Measurements from ENCODE around the gene NSG1.
A peak's percentile ranks its signal among the peaks of the same experiment; 100 is the strongest.

The NSG1 gene

DNA sequence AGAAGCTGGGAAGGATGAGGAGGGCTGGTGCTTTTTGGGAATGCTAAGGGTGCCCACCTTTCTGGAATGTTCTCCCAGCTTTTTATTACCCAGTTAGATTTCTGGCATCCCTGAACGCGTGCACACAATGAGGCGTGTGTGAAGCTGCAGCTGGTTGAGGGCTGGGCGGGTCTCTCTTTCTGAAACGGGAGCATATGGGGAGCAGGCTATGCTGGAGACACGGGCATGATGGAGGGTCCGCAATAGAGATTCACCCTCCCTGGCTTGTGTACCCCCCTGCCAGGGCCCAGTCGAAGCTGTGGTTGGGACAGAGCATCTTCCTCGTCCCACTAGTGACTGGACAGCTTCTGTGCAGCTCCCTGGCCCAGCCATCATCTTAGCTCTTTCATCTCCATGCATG, 8.5 kb downstream of the NSG1 start:
- intact Hi-C loops (cut with DNase I) = no loop called here
- DNase-seq = peak in 3 of 10 donors; percentile 1 to 55 (median 24)

DNA sequence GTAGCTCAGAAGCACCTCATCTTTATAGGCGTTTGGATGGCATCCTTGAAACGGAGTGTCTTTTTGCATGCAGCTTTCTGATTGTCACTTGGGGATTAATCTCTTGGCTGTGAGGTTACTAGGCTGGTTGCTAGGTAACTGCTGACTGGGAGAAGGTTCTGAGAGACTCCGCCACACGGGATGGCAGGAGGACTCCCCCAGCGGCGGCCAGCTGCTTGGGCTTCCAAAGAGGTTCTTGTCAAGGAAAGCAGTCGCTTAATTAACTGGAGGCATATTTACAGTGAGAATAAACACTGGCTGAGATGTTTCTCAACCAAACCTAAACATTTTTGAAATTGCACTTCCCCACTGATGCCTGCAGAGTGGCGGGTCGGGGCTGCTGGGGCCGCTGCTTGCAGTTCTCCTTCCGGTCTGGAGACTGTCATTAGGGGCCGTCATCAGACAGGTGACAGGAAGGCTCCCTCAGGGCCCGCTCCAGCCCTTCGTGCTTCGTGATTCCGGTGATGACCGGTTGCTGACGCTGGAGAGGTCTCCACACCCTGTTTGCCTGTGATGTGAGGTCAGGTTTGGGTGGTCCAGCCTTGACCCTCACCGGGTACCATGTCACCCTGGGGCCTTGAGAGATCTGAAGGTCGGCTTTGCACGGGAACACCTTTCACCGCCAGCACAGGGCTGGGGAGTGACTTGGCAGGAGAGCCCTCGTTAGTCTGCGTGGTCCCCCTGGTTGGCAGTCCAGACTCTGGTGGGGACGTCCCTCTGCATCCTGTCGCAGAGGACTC, 9.1 kb downstream of the NSG1 start:
- peak in 8 of 10 donors; percentile 57 to 95 (median 72) for DNase-seq
- intact Hi-C loops (cut with DNase I) = no loop called here

DNA sequence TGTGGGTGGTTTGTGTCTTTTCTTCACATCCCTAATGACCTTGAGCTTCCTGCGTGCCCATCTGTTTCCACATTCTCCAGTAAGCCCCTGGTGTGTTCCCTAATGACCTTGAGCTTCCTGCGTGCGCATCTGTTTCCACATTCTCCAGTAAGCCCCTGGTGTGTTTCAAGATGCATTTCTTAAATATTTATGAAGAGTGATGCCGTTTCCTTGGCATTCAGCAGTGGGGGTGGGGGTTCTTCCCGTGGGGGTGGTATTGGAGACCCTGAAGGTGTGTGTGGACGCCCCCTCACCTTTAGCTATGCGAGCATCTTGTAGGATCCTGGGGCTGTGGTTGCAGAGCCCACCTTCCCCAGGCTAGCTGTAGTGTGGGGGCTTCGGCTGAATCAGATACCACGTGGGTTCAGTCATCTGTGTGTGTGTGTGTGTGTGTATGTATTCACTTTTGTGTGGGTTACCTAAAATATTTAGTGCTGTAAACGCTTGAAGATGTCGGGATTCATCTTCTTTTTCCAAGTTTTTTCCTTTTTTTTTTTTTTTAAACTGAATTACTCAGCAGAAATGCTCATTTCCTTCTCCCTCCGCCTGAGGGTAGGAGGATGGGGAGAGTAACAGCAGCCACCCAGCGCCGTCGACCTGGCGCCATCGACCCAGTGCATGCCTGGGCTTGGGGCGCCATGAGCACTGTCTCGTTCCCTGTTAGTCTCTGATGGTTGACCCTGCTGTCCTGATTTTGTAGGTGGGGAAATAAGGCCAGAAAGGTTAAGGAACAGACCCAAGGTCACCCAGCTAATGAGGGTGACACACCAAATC, 9.9 kb downstream of the NSG1 start:
- intact Hi-C loops (cut with DNase I) = no loop called here
- peak in 4 of 10 donors; percentile 22 to 59 (median 56) for DNase-seq

DNA sequence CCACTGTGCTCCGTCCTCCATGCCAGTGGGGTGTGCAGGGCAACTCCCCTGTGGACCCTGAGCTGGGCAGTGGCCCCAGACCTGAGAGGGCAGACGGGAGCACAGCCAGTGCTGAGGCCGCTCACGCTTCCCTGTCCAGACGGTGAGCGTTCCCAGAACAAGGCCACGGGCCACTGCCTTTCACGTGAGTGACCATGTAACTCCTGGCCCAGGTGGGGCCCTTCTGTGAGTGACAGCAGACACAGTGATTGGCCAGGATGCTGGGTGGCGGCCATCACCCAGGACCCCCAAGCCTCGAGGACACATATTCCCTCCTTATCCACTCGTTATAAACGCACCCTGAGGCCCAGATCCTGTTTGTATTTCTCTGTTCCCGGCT, 10.5 kb downstream of the NSG1 start:
- intact Hi-C loops (cut with DNase I) = no loop called here
- DNase-seq = peak in 4 of 10 donors; percentile 27 to 76 (median 48)

DNA sequence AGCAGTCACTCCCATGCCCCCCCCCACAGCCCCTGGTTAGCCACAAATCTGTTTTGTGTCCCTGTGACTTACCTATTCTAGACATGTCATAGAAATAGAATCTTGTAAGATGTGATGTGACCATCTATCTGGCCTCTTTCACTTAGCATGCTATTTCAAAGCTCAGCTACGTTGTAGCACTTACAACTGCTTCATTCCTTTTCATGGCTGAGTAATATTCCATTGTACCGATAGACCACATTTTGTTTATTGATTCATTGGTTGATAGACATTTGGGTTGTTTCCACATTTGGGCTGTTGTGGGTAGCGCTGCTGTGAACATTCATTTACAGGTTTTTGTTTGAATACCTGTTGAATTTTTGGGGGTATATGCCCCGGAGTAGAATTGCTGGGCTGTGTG, 11.5 kb downstream of the NSG1 start:
- DNase-seq = peak in 1 of 10 donors; percentile 3
- intact Hi-C loops (cut with DNase I) = no loop called here

DNA sequence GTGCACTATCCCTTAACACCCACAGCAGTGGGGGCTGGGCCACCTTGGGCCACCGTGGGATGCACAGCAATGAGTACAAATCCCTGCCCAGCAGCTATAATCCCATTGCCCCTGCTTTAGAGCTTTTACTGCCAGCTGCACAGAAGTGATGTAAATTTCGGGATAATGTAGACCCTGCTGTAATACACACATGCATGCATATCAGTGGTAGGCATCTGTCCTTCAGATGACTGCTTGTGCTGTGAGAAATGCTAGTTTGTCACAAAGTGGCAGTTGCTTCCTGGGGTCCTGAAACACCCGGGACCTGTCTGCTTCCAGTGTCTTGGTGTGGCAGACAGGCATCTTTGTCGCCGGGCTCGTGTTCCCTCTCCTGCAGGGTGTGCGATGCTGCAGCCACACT, 14.1 kb downstream of the NSG1 start:
- peak in 1 of 10 donors; percentile 29 for DNase-seq

DNA sequence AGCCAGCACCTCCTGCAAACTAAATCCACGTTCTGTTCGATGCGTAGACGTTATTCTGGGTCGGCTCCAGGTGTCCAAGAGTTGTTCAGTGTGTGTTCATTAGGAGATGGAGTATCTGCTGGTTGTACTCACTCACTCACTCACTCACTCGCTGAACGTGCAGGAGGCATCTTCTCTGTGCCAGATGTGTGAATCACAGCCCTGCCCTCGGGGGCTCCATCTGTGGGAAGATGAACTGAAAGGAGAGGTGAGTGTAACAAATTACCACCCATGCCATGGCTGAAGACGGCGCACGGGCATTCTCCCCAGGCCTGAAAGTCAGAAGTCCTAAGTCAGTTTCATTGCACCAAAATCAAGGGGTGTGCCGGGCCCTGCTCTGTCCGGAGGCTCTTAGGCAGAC, 16.1 kb downstream of the NSG1 start:
- peak in 2 of 10 donors; percentile 34 to 66 for DNase-seq
- intact Hi-C loops (cut with DNase I) = no loop called here

More for the DNA sequence above, 14.1 kb downstream of the NSG1 start:
- intact Hi-C loops (cut with DNase I) = no loop called here

DNA sequence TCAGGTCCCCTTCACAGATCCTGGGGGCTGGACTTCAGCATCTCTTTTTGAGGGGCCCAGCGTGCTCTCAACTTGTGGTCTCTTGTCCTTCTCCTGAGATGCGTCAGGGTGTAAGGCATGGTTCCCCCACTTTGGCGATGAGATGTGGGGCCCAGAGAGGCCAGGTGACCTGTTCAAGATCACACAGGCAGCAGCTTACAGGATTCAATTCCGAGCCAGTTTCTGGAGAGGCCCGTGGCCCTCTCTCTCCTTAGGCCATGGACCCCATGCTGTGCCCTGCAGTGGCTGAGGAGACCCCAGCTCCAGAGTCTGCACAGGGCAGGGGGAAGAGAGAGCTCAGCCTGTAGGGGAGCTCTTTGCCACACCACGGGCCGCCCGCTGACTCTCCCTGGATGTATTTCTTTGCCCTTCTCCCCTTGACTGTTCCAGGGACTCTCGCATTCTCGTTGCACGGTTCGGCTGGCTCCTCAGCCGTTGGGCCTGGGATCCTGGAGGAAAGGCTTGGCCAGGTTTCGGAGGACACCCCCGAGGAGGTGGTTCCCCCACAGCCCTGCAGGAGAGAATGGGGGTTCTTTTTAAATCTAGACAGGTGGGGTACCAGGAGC, 18.6 kb downstream of the NSG1 start:
- intact Hi-C loops (cut with DNase I) = no loop called here
- peak in 3 of 10 donors; percentile 22 to 75 (median 58) for DNase-seq

DNA sequence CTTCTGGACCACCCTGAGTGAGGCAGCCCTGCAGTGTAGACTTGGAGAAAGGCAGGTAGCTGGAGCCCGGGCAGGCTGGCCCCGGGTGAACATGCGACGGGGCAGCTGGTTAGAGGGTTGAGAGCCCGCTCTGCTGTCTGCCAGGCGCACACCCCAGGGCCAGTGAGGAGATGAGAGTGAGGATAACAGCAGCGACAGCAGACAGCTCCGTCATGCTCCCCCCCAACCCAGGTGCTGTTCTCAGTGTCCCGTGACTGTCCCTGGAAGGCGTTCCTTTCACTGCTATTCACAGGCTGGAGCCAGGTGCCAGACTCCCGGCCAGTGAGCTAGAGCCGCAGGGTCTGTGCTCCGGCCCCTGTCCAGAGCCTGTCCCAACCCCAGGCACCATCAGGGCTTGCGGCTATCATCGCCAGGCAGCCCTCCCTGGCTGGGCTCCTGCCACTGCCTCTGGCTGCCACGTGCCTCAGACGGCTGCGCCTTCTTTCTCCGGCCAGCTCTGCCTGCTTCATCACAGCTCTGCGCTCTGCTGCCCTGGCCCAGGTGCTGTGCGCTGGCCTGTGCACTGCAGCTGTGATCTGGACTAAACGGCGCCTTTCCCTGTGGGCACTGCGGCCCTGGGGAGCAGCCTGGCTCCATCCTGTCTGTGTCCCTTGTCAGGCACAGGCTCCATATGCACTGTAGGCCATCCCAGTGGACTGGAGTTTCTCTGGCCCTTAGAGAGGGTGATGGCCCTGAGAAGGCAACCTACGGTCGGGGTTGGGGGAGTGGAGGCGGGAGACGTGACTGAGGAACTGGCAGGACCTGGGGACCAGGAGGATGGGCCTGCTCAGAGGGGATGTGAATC, 19.8 kb downstream of the NSG1 start:
- peak in 4 of 10 donors; percentile 31 to 84 (median 80) for DNase-seq
- intact Hi-C loops (cut with DNase I) = no loop called here

DNA sequence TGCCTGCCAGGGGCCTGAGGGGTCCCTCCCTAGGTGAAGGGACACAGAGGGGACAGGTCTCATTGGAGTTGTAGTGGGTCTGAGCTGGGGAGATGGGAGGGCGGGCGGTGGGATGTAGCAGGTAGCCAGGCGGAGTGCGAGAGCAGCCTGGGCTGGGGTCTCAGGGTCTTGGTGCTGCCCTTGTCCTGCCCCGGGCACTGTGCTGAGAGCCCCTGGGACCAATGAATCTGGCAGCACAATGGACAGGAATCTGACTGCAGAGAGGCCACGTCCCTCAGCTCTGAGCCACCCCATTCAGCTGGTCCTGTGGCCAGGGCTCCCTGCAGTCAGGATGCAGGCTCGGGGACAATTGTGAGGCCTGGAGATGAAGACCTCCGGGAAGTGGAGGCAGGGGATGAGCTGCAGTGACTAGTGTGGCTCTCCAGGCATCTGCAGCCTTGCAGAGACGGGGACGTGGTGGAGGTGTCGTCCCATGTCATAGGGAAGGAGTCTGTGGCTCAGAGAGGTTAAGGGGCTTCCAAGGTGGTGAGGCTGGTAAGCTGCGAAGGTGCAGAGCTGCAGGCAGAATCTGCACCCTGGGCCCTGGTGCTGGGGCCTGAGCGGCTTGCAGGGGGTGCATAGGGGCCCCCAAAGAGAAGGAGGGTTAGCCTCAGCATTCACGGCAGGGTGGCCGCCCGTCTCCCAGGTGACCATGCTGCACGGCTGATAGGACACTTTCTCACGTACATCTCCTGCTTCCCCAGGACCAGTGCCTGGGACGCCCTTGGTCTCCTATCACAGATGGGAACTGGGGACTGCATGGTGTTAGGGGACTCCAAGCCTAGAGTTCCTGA, 20.6 kb downstream of the NSG1 start:
- peak in 4 of 10 donors; percentile 24 to 73 (median 56) for DNase-seq
- intact Hi-C loops (cut with DNase I) = no loop called here

DNA sequence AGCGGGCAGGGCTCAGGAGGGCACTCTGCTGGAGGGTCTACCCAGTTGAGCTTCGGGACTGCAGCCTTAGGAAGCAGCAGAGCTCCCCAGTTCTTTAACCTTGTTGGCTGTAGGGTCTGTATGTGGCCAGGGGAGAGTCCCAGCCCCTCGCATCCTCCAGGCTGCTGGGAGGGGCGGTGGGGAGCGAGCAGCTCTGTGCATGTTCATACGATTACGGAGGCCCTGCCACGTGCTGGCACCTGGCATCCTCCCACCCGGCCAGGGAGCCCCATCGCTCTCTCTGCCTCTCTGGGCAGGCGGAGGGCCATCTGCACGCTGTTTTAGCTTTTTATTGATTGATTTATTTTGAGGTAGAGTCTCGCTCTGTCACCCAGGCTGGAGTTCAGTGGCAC, 21.2 kb downstream of the NSG1 start:
- DNase-seq = peak in 4 of 10 donors; percentile 22 to 62 (median 53)
- intact Hi-C loops (cut with DNase I) = no loop called here

DNA sequence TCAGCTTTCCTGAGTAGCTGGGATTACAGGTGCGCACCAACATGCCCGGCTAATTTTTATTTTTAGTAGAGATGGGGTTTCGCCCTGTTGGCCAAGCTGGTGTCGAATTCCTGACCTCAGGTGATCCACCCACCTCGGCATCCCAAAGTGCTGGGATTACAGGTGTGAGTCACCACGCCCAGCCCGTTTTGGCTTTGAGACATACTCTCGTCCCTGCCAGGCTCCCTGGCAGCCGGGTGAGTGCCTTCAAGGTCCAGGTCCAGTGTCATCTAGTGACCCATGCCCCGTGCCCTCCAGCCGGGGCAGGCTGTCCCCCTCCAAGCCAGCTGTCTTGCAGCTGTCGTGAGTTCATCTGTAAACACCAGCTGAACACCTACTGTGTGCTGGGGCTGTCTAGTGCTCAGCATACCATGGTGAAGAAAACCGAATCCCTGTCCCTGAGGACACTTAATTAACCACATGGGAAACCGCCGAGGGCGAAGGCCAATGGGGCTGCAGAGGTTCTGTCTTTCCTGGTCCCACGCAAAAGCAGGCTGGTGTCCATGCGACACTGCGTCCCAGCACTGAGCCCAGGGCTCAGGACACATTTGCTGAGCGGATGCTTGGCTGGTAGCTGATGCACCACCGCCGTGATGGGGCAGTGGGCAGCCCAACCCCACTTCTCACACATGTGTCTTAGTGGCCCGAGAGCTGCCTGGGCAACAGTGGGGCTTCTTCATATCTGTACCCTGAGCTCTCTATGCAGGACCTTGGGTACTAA, 21.9 kb downstream of the NSG1 start:
- intact Hi-C loops (cut with DNase I) = no loop called here
- peak in 4 of 10 donors; percentile 17 to 74 (median 57) for DNase-seq

DNA sequence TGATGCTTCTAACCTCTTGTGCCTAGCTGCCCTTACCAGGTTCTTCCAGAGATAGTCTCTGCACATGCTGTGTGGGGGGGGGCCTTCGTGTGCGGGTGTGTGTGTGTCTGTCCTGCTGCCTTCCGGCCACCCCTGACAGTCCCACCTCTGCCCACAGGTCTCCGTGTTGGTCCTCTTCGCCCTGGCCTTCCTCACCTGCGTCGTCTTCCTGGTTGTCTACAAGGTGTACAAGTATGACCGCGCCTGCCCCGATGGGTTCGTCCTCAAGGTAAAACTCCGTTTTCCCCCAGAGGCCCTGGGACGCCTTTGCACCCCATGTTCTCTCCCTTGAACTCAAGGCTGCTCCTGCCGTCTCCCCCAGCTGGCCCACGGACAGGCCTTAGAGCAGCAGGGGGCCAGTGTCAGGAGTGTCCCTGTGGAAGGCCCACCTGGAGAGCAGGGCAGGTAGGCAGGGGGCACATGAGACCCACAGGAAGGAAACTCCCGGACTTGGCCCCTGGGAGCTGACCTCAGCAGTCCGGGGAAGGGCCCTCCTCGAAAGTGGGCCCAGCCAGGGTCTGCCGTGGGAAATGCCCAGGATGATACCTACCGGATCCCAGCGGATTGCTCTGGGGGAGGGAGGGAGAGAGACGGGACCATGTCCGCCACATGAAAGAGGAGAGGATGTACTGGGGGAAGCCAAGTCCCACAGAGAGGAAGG, 22.7 kb downstream of the NSG1 start:
- DNase-seq = peak in 4 of 10 donors; percentile 18 to 77 (median 64)
- intact Hi-C loops (cut with DNase I) = no loop called here

DNA sequence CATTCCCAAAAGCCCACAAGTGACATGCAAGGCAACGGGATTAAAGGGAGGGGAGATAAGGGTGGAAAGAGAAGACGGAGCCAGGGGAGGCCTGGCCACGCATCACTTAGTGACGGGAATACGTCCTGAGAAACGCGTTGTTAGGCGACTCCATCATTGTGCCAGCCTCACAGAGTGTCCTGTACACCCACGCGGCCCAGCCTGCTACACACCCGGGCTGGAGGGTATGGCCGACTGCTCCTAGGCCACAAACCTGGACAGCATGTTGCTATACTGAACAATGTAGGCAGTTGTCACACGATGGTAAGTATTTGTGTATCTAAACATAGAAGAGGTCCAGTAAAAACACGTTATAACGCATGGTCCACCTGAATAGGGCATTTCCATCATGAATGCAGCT, 23.4 kb downstream of the NSG1 start:
- DNase-seq = peak in 4 of 10 donors; percentile 13 to 71 (median 60)
- intact Hi-C loops (cut with DNase I) = no loop called here

DNA sequence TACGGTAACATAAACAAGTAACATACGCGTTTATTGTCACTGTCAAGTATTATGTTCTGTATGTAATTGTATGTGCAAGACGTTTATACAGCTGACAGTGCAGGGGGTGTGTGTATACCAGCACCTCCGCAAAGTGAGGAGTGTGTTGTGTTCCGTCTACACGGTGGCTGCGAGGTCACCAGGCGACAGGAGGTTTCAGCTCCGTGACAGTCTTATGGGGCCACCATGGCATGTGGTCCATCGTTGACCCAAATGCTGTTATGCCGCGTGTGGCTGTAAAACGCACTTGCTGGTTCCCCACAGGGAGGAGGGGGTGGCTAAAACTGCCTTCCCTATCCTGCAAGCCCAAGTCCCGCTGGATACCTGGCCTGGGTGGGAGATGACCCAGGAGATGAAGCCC, 25.0 kb downstream of the NSG1 start:
- intact Hi-C loops (cut with DNase I) = no loop called here
- DNase-seq = peak in 4 of 10 donors; percentile 9 to 57 (median 40)

DNA sequence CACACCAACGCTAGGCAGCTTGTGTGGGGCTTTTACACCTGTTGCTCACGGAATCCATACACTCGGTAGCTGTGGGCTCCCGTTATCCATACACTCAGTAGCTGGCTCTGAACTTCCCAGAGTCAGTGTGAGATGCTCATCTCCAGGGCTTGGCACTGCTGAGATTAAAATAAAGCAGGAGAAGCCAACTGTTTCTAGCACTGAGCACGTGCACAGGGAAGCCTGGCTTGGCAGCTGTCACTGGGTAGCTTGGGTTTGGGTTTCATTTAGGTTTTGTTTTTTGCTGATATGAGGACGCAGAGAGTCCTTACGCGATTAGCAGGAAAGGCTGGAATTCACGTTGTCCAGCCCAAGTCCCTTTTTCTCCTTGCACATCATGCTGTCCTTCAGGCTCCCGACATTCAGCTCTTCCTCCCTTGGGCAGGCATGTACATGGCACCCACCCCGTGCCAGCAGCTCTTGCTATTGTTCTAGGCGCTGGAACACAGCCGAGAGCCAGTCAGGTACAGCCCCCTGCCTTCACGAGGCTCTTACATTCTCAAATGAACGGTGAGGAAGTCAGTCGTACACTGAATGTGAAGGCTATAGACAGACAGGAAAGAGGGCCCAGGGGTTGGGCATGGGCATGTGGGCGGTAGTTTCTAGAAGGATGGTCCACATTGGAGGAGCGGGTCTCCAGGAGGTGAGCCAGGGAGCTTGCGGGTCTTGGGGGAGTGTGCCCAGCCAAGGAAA, 25.9 kb downstream of the NSG1 start:
- peak in 4 of 10 donors; percentile 6 to 61 (median 52) for DNase-seq
- intact Hi-C loops (cut with DNase I) = no loop called here

DNA sequence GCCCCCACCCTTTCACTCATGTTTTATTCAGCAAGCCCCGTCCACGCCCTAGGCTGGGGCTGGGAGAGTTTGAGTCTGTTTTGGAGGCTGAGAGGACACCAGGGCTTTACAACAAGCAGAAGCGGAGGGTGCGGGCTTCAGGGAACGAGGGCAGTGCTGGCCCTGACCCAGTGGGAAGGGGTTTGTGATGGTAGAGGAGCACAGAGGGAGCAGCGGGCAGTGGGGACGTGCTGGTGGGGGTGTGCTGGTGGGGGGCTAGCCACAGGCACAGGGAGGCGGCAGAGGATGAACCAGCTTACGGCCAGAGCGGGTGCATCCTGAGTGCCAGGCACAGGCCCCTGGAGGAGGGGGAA, 26.4 kb downstream of the NSG1 start:
- DNase-seq = peak in 4 of 10 donors; percentile 19 to 81 (median 50)

More for the DNA sequence above, 26.4 kb downstream of the NSG1 start:
- intact Hi-C loops (cut with DNase I) = no loop called here
